ENCODE data around the gene FRMD5. TPM values are rescaled to one million over a fixed set of nuclear protein-coding genes. Genes with fewer than 3 reads are reported as not detected.
"Not testable (repeated sequence)": the region's sequence is repeated elsewhere in the genome, so short reads cannot be mapped to it uniquely, and the experiment has no call there.

Gene FRMD5
- total RNA-seq, 2 experiments from 2014 or later = not detected

DNA sequence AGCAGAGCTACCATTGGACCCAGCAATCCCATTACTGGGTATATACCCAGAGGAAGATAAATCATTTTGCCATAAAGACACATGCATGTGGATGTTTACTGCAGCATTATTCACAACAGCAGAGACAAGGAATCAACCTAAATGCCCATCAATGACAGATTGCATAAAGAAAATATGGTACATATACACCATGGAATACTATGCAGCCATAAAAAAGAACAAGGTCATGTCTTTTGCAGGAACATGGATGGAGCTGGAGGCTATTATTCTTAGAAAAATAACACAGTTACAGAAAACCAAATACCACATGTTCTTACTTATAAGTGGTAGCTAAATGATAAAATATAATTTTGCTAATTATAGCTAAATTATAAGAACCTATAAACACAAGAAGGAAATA is 162.3 kb downstream of the FRMD5 start:
- H3K27ac Mint-ChIP-seq; H3K4me3 Mint-ChIP-seq; POLR2A ChIA-PET; DNase-seq; H3K4me1 Mint-ChIP-seq; CTCF ChIA-PET; H3K36me3 Mint-ChIP-seq (ENCODE audit: low read depth); H3K9me3 Mint-ChIP-seq: not testable (repeated sequence)
- peaks cover 41% of the 10 kb centered on the region for H3K27me3 Mint-ChIP-seq

- H3K4me1 Mint-ChIP-seq = no peaks in the 10 kb centered on the region
- H3K4me3 Mint-ChIP-seq = no peak overlapping the region
- H3K27me3 Mint-ChIP-seq = peaks cover 37% of the 10 kb centered on the region
- no peaks in the 10 kb centered on the region for H3K36me3 Mint-ChIP-seq (ENCODE audit: low read depth)
- CTCF ChIA-PET = no interaction called here
- POLR2A ChIA-PET = no interaction called here
- H3K27ac Mint-ChIP-seq = no peak overlapping the region
- no peaks in the 10 kb centered on the region for H3K9me3 Mint-ChIP-seq
- DNase-seq = no peak
These were observed 165.0 kb downstream of the FRMD5 start for GRCh38 chr15:44029940-44030568.

GRCh38 chr15:44029003-44029402 is 166.1 kb downstream of the FRMD5 start:
- POLR2A ChIA-PET = no interaction called here
- H3K9me3 Mint-ChIP-seq = no peaks in the 10 kb centered on the region

GRCh38 chr15:44028349-44028748 is 166.7 kb downstream of the FRMD5 start:
- no peaks in the 10 kb centered on the region for H3K36me3 Mint-ChIP-seq (ENCODE audit: low read depth)
- ChIA-PET POLR2A (no interaction called here), CTCF (no interaction called here)
- H3K4me3 Mint-ChIP-seq = no peak overlapping the region
- H3K9me3 Mint-ChIP-seq = no peaks in the 10 kb centered on the region
- DNase-seq = no peak
- peaks cover 34% of the 10 kb centered on the region for H3K27me3 Mint-ChIP-seq
- H3K27ac Mint-ChIP-seq = no peak overlapping the region
- no peaks in the 10 kb centered on the region for H3K4me1 Mint-ChIP-seq

More at GRCh38 chr15:44029003-44029402, 166.1 kb downstream of the FRMD5 start:
- no peaks in the 10 kb centered on the region for H3K4me1 Mint-ChIP-seq
- DNase-seq = no peak
- no peak overlapping the region for H3K4me3 Mint-ChIP-seq
- no peak overlapping the region for H3K27ac Mint-ChIP-seq
- H3K27me3 Mint-ChIP-seq = peaks cover 37% of the 10 kb centered on the region
- CTCF ChIA-PET = no interaction called here
- no peaks in the 10 kb centered on the region for H3K36me3 Mint-ChIP-seq (ENCODE audit: low read depth)

DNA sequence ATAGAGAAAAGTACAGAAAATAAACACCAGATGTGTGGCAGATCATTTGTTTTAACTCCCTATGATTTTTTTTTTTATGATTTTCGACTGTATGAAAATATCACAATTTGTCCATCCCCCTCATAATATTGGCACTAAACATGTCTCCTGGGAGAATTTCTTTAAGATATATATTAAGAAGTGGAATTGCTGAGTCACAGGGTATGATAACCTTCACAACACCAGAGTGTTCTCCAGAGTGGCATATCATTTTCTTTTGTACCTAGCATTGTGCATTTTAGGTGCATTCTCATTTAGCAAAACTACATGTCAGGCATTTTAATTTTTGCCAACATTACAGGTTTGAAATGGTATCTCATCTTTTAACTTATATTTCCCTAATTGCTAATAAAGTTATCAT is 170.9 kb downstream of the FRMD5 start:
- Mint-ChIP-seq H3K27ac (no peak overlapping the region), H3K27me3 (peaks cover 23% of the 10 kb centered on the region), H3K4me1 (no peaks in the 10 kb centered on the region), H3K9me3 (no peaks in the 10 kb centered on the region), H3K36me3 (ENCODE audit: low read depth) (no peaks in the 10 kb centered on the region), H3K4me3 (no peak overlapping the region)
- ChIA-PET CTCF (no interaction called here), POLR2A (no interaction called here)
- DNase-seq = no peak

- no peaks in the 10 kb centered on the region for H3K9me3 Mint-ChIP-seq
- no peak overlapping the region for H3K4me3 Mint-ChIP-seq
- no peak for DNase-seq
- POLR2A ChIA-PET = no interaction called here
- no peaks in the 10 kb centered on the region for H3K36me3 Mint-ChIP-seq (ENCODE audit: low read depth)
- CTCF ChIA-PET = interaction anchor here (1.1 kb wide), 1 partner anchor 43 kb away, joined by 3 read pairs; no protein-coding TSS in a partner anchor
- no peaks in the 10 kb centered on the region for H3K4me1 Mint-ChIP-seq
- no peak overlapping the region for H3K27ac Mint-ChIP-seq
- H3K27me3 Mint-ChIP-seq = peaks cover 23% of the 10 kb centered on the region
These were observed 171.9 kb downstream of the FRMD5 start for GRCh38 chr15:44023176-44023575.

DNA sequence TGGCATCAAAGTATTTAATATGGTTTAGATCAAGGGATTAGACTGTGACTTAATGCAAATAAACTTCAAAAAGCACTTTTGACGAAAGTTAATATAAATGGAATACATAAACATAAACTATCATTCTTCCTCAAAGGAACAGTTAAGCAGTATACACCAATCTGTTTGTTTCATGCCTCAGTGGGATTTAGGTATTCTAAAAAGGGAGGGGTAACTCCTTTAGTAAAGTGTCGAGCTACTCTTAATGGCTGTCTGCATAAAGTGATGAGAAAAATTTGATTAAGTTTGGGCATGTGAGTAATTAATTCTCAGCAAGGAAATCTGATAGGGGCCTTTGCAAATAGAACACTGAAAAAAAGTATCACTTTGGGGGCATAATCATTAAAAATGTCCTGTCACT is 176.9 kb downstream of the FRMD5 start:
- H3K36me3 Mint-ChIP-seq (ENCODE audit: low read depth) = no peaks in the 10 kb centered on the region
- no peak overlapping the region for H3K27ac Mint-ChIP-seq
- no peaks in the 10 kb centered on the region for H3K4me1 Mint-ChIP-seq
- H3K9me3 Mint-ChIP-seq = no peaks in the 10 kb centered on the region
- ChIA-PET CTCF (no interaction called here), POLR2A (no interaction called here)
- DNase-seq = no peak
- H3K27me3 Mint-ChIP-seq = peaks cover 10% of the 10 kb centered on the region
- H3K4me3 Mint-ChIP-seq = no peak overlapping the region

DNA sequence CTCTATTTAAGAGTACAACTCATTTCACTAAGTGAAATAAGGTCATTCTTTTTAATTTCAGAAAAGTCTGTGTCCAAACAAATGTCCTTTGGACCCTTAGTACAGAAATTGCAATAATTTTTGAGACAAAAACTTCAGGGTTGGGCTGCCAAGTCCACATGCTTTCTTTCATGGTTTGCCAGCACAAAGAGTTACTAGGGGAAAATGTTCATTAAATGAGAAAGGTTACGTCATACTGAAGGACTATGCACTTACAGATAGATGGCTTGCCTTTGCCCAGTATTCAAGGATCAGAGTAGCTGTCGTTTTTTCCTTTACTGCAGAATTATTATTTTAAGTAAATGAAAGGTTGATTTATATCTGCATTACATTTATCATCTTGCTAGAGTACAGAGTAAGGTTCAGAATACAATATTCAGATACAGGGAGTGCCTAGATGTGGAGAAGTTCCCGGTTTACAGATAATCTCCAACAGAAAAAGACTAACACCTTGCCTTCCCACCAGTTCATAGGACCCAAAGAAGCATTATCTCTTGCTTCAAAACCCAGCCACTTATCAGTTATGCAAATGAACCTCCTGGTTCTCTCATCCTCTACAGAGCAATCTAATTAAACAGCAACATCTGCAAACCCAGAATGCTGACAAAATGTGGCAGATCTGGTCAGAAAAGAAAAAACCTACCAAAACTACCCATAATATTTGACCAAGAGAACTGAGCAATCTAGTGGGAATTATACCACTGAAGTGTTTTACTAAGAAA is 179.3 kb downstream of the FRMD5 start:
- ChIA-PET POLR2A (no interaction called here), CTCF (no interaction called here)
- Mint-ChIP-seq H3K36me3 (ENCODE audit: low read depth) (no peaks in the 10 kb centered on the region), H3K27ac (no peak overlapping the region), H3K4me3 (no peak overlapping the region), H3K27me3 (peaks cover 16% of the 10 kb centered on the region), H3K9me3 (no peaks in the 10 kb centered on the region), H3K4me1 (no peaks in the 10 kb centered on the region)
- no peak for DNase-seq

DNA sequence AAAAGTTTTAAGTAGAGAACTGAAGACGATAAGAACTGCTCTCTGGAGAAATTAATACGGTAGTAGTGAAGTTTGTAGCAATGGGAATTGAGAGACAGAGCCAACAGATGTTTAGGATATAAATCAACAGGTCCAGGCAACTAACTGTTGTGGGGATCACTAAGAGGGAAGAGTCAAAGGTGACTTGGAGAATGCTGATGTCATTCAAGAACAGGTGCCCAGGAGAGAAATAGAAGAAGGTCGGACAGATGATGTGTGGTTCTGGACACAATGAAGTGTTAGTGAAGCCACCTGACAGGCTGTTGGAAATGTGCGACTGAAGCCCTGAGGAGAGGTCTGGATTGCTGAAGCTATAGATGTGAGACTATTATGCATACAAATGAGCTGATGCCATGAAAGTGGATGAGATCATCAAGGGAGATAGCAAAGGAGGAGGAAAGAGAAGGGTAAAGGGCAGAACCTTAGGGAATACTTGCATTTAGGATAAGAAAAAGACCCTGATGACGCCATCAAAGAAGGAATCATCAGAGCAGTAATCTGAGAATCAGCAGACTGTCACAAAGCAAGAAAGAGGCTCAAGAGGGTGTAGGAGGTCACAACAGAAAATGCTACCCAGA is 183.7 kb downstream of the FRMD5 start:
- POLR2A ChIA-PET = no interaction called here
- no peak overlapping the region for H3K27ac Mint-ChIP-seq
- H3K36me3 Mint-ChIP-seq (ENCODE audit: low read depth) = no peaks in the 10 kb centered on the region
- H3K27me3 Mint-ChIP-seq = peaks cover 22% of the 10 kb centered on the region
- no peak overlapping the region for H3K4me3 Mint-ChIP-seq
- no peaks in the 10 kb centered on the region for H3K4me1 Mint-ChIP-seq
- CTCF ChIA-PET = no interaction called here
- H3K9me3 Mint-ChIP-seq = no peaks in the 10 kb centered on the region
- no peak for DNase-seq

GRCh38 chr15:44010089-44010488 is 185.0 kb downstream of the FRMD5 start:
- Mint-ChIP-seq H3K27me3 (peaks cover 27% of the 10 kb centered on the region), H3K4me3 (no peak overlapping the region), H3K27ac (no peak overlapping the region), H3K9me3 (no peaks in the 10 kb centered on the region), H3K4me1 (no peaks in the 10 kb centered on the region), H3K36me3 (ENCODE audit: low read depth) (no peaks in the 10 kb centered on the region)
- ChIA-PET CTCF (interaction anchor here (0.8 kb wide), 1 partner anchor 31 kb away, joined by 3 read pairs; no protein-coding TSS in a partner anchor), POLR2A (no interaction called here)
- DNase-seq = no peak

DNA sequence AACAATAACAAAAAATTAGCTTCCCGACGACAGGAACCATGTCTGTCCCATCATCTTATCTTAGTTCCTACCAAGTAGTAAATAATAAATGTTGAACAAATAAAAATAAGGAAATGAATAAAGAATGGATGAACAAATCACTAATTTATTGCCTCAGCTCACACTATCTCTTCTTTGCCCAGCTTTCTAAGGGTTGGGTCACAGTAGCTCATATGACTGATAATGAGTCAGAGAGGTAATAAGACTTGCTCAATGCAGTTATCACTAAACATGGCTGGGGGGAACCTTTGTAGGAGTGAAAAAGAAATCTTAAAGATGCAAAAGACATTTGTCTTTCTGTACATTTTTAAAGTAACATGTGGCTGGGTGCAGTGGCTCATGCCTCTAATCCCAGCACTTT is 186.0 kb downstream of the FRMD5 start:
- CTCF ChIA-PET = no interaction called here
- peaks cover 27% of the 10 kb centered on the region for H3K27me3 Mint-ChIP-seq
- DNase-seq = no peak
- H3K27ac Mint-ChIP-seq = no peak overlapping the region
- no peak overlapping the region for H3K4me3 Mint-ChIP-seq
- no peaks in the 10 kb centered on the region for H3K36me3 Mint-ChIP-seq (ENCODE audit: low read depth)
- POLR2A ChIA-PET = no interaction called here
- no peaks in the 10 kb centered on the region for H3K4me1 Mint-ChIP-seq
- H3K9me3 Mint-ChIP-seq = no peaks in the 10 kb centered on the region

DNA sequence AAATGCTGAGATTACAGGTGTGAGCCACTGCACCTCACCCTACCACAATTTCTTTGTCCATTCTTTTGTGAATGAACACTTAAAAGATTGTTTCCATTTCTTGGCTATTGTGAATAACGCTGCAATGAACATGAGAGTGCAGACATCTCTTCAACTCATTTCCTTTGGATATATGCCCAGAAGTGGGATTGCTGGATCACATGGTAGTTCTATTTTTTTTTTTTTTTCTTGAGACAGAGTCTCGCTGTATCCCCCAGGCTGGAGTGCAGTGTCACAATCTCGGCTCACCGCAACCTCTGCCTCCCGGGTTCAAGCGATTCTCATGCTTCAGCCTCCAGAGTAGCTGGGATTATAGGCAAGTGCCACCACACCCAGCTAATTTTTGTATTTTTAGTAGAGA is 194.8 kb downstream of the FRMD5 start:
- H3K27me3 Mint-ChIP-seq; H3K4me1 Mint-ChIP-seq; DNase-seq; H3K36me3 Mint-ChIP-seq (ENCODE audit: low read depth); H3K27ac Mint-ChIP-seq; H3K4me3 Mint-ChIP-seq; CTCF ChIA-PET; POLR2A ChIA-PET; H3K9me3 Mint-ChIP-seq: not testable (repeated sequence)

DNA sequence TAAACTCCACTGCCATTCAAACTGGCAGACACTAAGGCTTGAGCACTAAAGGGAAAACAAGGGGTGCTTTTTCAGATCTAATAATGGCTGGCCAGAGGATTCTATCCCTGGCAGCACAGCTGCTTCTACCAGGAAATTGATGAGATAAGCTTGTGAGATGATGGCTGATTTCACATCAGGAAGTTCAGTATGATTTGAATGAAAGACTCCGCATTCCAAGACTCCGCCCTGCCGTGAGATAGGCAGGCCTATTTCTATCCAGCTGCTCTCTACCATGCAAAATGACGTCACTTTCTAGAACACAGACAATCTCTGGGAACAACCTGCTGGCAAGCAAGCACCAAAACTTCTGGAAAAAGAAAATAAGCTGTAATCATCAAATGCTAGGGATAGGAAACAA is 196.5 kb downstream of the FRMD5 start:
- H3K27ac Mint-ChIP-seq = no peak overlapping the region
- DNase-seq = no peak
- no peaks in the 10 kb centered on the region for H3K9me3 Mint-ChIP-seq
- no peak overlapping the region for H3K4me3 Mint-ChIP-seq
- no peaks in the 10 kb centered on the region for H3K4me1 Mint-ChIP-seq
- POLR2A ChIA-PET = no interaction called here
- peaks cover 5% of the 10 kb centered on the region for H3K27me3 Mint-ChIP-seq
- H3K36me3 Mint-ChIP-seq (ENCODE audit: low read depth) = no peaks in the 10 kb centered on the region
- CTCF ChIA-PET = no interaction called here

GRCh38 chr15:43991206-43991605 is 203.9 kb downstream of the FRMD5 start:
- POLR2A ChIA-PET = no interaction called here
- Mint-ChIP-seq H3K4me1 (no peaks in the 10 kb centered on the region), H3K27ac (no peak overlapping the region), H3K36me3 (ENCODE audit: low read depth) (no peaks in the 10 kb centered on the region), H3K27me3 (peaks cover 13% of the 10 kb centered on the region), H3K9me3 (no peaks in the 10 kb centered on the region), H3K4me3 (no peak overlapping the region)
- no peak for DNase-seq
- CTCF ChIA-PET = interaction anchor here (0.5 kb wide), 1 partner anchor 158 kb away, joined by 3 read pairs; no protein-coding TSS in a partner anchor

Data from activated CD4-positive, alpha-beta memory T cell treated with anti-CD3 and anti-CD28 coated beads, Interleukin-2, amount 10 ng/mL, durations not matched to agents 7 days and 5 days (primary cell).